Mammary epithelial cell (primary cell): ENCODE measurements around the gene S100A8.

Source experiments
- CTCF ChIP-seq, 2 donors: IDR thresholded peaks in 1 of 2; conservative IDR thresholded peaks in 1 of 2; 2 replicates each; pipeline ENCODE4 v1.5.1; 2011 to 2012; ENCODE audit warnings: inconsistent platforms in 2 of 2, low read length in 2 of 2, mild to moderate bottlenecking in 2 of 2, control low read depth in 1 of 2, low read depth in 1 of 2; ENCODE audit not compliant: insufficient read depth in 1 of 2; ENCODE audit errors: extremely low read depth in 1 of 2
- EZH2 ChIP-seq: IDR thresholded peaks from 2 replicates; pipeline ENCODE4 v1.6.1; 2012; ENCODE audit warnings: low read length, inconsistent platforms, borderline replicate concordance

- TF ChIP-seq CTCF (conservative IDR thresholded peaks at IDR 0.05 in 1 of 2, IDR thresholded peaks at IDR 0.05 in 1 of 2; ENCODE audit: extremely low read depth in 1 of 2, insufficient read depth in 1 of 2, low read depth in 1 of 2, low read length in 2 of 2) (no peak), EZH2 (no peak)
These were observed 15.4 kb downstream of the S100A8 start, which contains the start of gene S100A12 for GRCh38 chr1:153375511-153375910.
